ENCODE data around the gene NTN1. TPM values are rescaled to one million over a fixed set of nuclear protein-coding genes. Genes with fewer than 3 reads are reported as not detected.

The NTN1 gene
- total RNA-seq, 1 donor from 2014 or later, result under 0.01 TPM

GRCh38 chr17:9175700-9176467, 154.6 kb downstream of the NTN1 start:
- TF ChIP-seq CTCF (IDR thresholded peaks at IDR 0.05; ENCODE audit: insufficient read depth, low read length, severe bottlenecking), result no peak
- FAIRE-seq, result peak; percentile 68
- peak; percentile 55 for DNase-seq (ENCODE audit: low read depth)
- Histone ChIP-seq H3K27me3 (ENCODE audit: control insufficient read depth, insufficient read depth, low read length) (peaks cover 2% of the 10 kb centered on the region), H3K4me3 (ENCODE audit: low read depth, low read length) (no peak overlapping the region), H3K36me3 (ENCODE audit: control insufficient read depth, insufficient read depth, low read length) (no peaks in the 10 kb centered on the region)

- no peak for TF ChIP-seq CTCF (IDR thresholded peaks at IDR 0.05; ENCODE audit: insufficient read depth, low read length, severe bottlenecking)
- Histone ChIP-seq H3K4me3 (ENCODE audit: low read depth, low read length) (no peak overlapping the region), H3K27me3 (ENCODE audit: control insufficient read depth, insufficient read depth, low read length) (peaks cover 2% of the 10 kb centered on the region), H3K36me3 (ENCODE audit: control insufficient read depth, insufficient read depth, low read length) (no peaks in the 10 kb centered on the region)
- FAIRE-seq (no peak), DNase-seq (ENCODE audit: low read depth) (no peak)
These were observed 155.9 kb downstream of the NTN1 start for GRCh38 chr17:9177212-9177611.

GRCh38 chr17:9178319-9178718, 157.0 kb downstream of the NTN1 start:
- Histone ChIP-seq H3K4me3 (ENCODE audit: low read depth, low read length) (no peak overlapping the region), H3K36me3 (ENCODE audit: control insufficient read depth, insufficient read depth, low read length) (no peaks in the 10 kb centered on the region), H3K27me3 (ENCODE audit: control insufficient read depth, insufficient read depth, low read length) (peaks cover 2% of the 10 kb centered on the region)
- TF ChIP-seq CTCF (IDR thresholded peaks at IDR 0.05; ENCODE audit: insufficient read depth, low read length, severe bottlenecking), result no peak
- DNase-seq (ENCODE audit: low read depth), result no peak
- no peak for FAIRE-seq

GRCh38 chr17:9179602-9180001, 158.3 kb downstream of the NTN1 start:
- no peaks in the 10 kb centered on the region for H3K36me3 ChIP-seq (ENCODE audit: control insufficient read depth, insufficient read depth, low read length)
- no peak overlapping the region for H3K4me3 ChIP-seq (ENCODE audit: low read depth, low read length)
- DNase-seq (ENCODE audit: low read depth) (no peak), FAIRE-seq (no peak)
- TF ChIP-seq CTCF (IDR thresholded peaks at IDR 0.05; ENCODE audit: insufficient read depth, low read length, severe bottlenecking), result peak; percentile 2
- peaks cover 2% of the 10 kb centered on the region for H3K27me3 ChIP-seq (ENCODE audit: control insufficient read depth, insufficient read depth, low read length)

- Histone ChIP-seq H3K27me3 (ENCODE audit: control insufficient read depth, insufficient read depth, low read length) (peaks cover 2% of the 10 kb centered on the region), H3K4me3 (ENCODE audit: low read depth, low read length) (no peak overlapping the region), H3K36me3 (ENCODE audit: control insufficient read depth, insufficient read depth, low read length) (no peaks in the 10 kb centered on the region)
- DNase-seq (ENCODE audit: low read depth), result no peak
- TF ChIP-seq CTCF (IDR thresholded peaks at IDR 0.05; ENCODE audit: insufficient read depth, low read length, severe bottlenecking), result no peak
- FAIRE-seq, result no peak
These were observed 160.3 kb downstream of the NTN1 start for GRCh38 chr17:9181640-9182039.

GRCh38 chr17:9183306-9183705, 162.0 kb downstream of the NTN1 start:
- H3K4me3 ChIP-seq (ENCODE audit: low read depth, low read length), result no peak overlapping the region
- no peak for DNase-seq (ENCODE audit: low read depth)
- no peaks in the 10 kb centered on the region for H3K36me3 ChIP-seq (ENCODE audit: control insufficient read depth, insufficient read depth, low read length)
- no peaks in the 10 kb centered on the region for H3K27me3 ChIP-seq (ENCODE audit: control insufficient read depth, insufficient read depth, low read length)
- FAIRE-seq, result no peak
- no peak for TF ChIP-seq CTCF (IDR thresholded peaks at IDR 0.05; ENCODE audit: insufficient read depth, low read length, severe bottlenecking)

All from bronchial epithelial cell (primary cell).